Measurements from ENCODE around the gene SLC12A7.

The SLC12A7 gene

GRCh38 chr5:1041225-1042143 lies 70.4 kb downstream of the SLC12A7 start:
- Histone ChIP-seq H3K4me1 (ENCODE audit: control insufficient read depth, insufficient read depth, low read length) (no peaks in the 10 kb centered on the region), H3K9ac (ENCODE audit: low read depth, low read length) (no peak overlapping the region), H3K27ac (ENCODE audit: low read depth, low read length) (no peak overlapping the region), H3K4me3 (ENCODE audit: low read depth, low read length) (no peak overlapping the region), H3K9me3 (ENCODE audit: control insufficient read depth, insufficient read depth, low read length) (peaks cover 23% of the 10 kb centered on the region), H3K27me3 (ENCODE audit: control insufficient read depth, insufficient read depth, low read length) (no peaks in the 10 kb centered on the region), H3K36me3 (ENCODE audit: control insufficient read depth, insufficient read depth, low read length) (no peaks in the 10 kb centered on the region)

DNA sequence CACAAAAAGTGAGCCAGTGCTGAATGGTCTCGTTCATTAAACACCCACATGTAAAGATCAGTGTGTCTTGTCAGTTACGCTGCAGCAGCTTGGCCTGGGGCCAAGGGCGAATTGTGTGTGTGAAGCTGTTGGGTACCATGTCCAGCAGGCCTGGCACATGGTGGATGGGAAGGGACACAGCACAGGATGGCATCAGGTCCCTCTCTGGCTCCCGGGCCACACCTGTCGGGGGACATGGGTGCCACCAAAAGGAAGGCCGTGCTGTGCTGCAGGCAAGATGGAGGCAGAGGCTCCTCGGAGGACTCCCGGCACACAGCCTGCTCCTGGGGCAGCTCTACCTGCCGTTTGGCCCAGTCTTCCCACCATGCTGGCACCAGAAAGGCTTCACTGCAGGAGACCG lies 71.3 kb downstream of the SLC12A7 start:
- Histone ChIP-seq H3K9me3 (ENCODE audit: control insufficient read depth, insufficient read depth, low read length) (peaks cover 23% of the 10 kb centered on the region), H3K36me3 (ENCODE audit: control insufficient read depth, insufficient read depth, low read length) (no peaks in the 10 kb centered on the region), H3K4me1 (ENCODE audit: control insufficient read depth, insufficient read depth, low read length) (no peaks in the 10 kb centered on the region), H3K27me3 (ENCODE audit: control insufficient read depth, insufficient read depth, low read length) (no peaks in the 10 kb centered on the region), H3K9ac (ENCODE audit: low read depth, low read length) (no peak overlapping the region), H3K27ac (ENCODE audit: low read depth, low read length) (no peak overlapping the region), H3K4me3 (ENCODE audit: low read depth, low read length) (no peak overlapping the region)

GRCh38 chr5:1039706-1040260 lies 72.1 kb downstream of the SLC12A7 start:
- Histone ChIP-seq H3K27ac (ENCODE audit: low read depth, low read length) (no peak overlapping the region), H3K4me1 (ENCODE audit: control insufficient read depth, insufficient read depth, low read length) (no peaks in the 10 kb centered on the region), H3K27me3 (ENCODE audit: control insufficient read depth, insufficient read depth, low read length) (no peaks in the 10 kb centered on the region), H3K36me3 (ENCODE audit: control insufficient read depth, insufficient read depth, low read length) (no peaks in the 10 kb centered on the region), H3K9me3 (ENCODE audit: control insufficient read depth, insufficient read depth, low read length) (peaks cover 16% of the 10 kb centered on the region), H3K9ac (ENCODE audit: low read depth, low read length) (no peak overlapping the region), H3K4me3 (ENCODE audit: low read depth, low read length) (no peak overlapping the region)

DNA sequence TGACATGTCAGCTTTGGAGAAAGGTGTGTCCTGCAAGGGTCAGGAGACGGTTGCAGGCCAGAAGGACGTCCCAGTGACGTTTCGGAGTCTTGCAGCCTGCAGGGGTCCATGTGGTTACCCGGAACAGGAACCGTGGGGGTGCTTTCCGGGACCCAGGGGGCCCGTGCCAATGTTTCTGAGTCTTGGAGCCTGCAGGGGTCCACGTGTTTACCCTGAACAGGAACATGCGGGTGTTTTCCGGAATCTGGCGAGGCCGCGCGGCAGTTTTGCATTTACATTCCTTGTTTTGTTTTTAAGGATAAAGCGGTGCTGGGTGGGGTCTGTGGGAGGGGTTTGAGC lies 72.7 kb downstream of the SLC12A7 start:
- Histone ChIP-seq H3K4me1 (ENCODE audit: control insufficient read depth, insufficient read depth, low read length) (no peaks in the 10 kb centered on the region), H3K9me3 (ENCODE audit: control insufficient read depth, insufficient read depth, low read length) (peaks cover 12% of the 10 kb centered on the region), H3K27me3 (ENCODE audit: control insufficient read depth, insufficient read depth, low read length) (no peaks in the 10 kb centered on the region), H3K9ac (ENCODE audit: low read depth, low read length) (no peak overlapping the region), H3K4me3 (ENCODE audit: low read depth, low read length) (no peak overlapping the region), H3K27ac (ENCODE audit: low read depth, low read length) (no peak overlapping the region), H3K36me3 (ENCODE audit: control insufficient read depth, insufficient read depth, low read length) (no peaks in the 10 kb centered on the region)

- Histone ChIP-seq H3K4me1 (ENCODE audit: control insufficient read depth, insufficient read depth, low read length) (no peaks in the 10 kb centered on the region), H3K4me3 (ENCODE audit: low read depth, low read length) (no peak overlapping the region), H3K9me3 (ENCODE audit: control insufficient read depth, insufficient read depth, low read length) (peaks cover 10% of the 10 kb centered on the region), H3K27ac (ENCODE audit: low read depth, low read length) (no peak overlapping the region), H3K27me3 (ENCODE audit: control insufficient read depth, insufficient read depth, low read length) (no peaks in the 10 kb centered on the region), H3K9ac (ENCODE audit: low read depth, low read length) (no peak overlapping the region), H3K36me3 (ENCODE audit: control insufficient read depth, insufficient read depth, low read length) (no peaks in the 10 kb centered on the region)
These were observed 73.2 kb downstream of the SLC12A7 start for GRCh38 chr5:1038417-1039209.

- H3K36me3 ChIP-seq (ENCODE audit: control insufficient read depth, insufficient read depth, low read length) = no peaks in the 10 kb centered on the region
- no peaks in the 10 kb centered on the region for H3K27me3 ChIP-seq (ENCODE audit: control insufficient read depth, insufficient read depth, low read length)
- H3K9me3 ChIP-seq (ENCODE audit: control insufficient read depth, insufficient read depth, low read length) = peaks cover 6% of the 10 kb centered on the region; the same call in 1 of the 2 replicates
- no peak overlapping the region for H3K27ac ChIP-seq (ENCODE audit: low read depth, low read length)
- no peaks in the 10 kb centered on the region for H3K4me1 ChIP-seq (ENCODE audit: control insufficient read depth, insufficient read depth, low read length)
- H3K9ac ChIP-seq (ENCODE audit: low read depth, low read length) = no peak overlapping the region
- H3K4me3 ChIP-seq (ENCODE audit: low read depth, low read length) = no peak overlapping the region
These were observed 74.0 kb downstream of the SLC12A7 start for GRCh38 chr5:1037671-1038416.

GRCh38 chr5:1037123-1037670 lies 74.7 kb downstream of the SLC12A7 start:
- Histone ChIP-seq H3K27me3 (ENCODE audit: control insufficient read depth, insufficient read depth, low read length) (no peaks in the 10 kb centered on the region), H3K36me3 (ENCODE audit: control insufficient read depth, insufficient read depth, low read length) (no peaks in the 10 kb centered on the region), H3K9me3 (ENCODE audit: control insufficient read depth, insufficient read depth, low read length) (peaks cover 6% of the 10 kb centered on the region; the same call in 1 of the 2 replicates), H3K4me1 (ENCODE audit: control insufficient read depth, insufficient read depth, low read length) (no peaks in the 10 kb centered on the region), H3K9ac (ENCODE audit: low read depth, low read length) (no peak overlapping the region), H3K4me3 (ENCODE audit: low read depth, low read length) (no peak overlapping the region), H3K27ac (ENCODE audit: low read depth, low read length) (no peak overlapping the region)

GRCh38 chr5:1036504-1037122 lies 75.2 kb downstream of the SLC12A7 start:
- Histone ChIP-seq H3K4me3 (ENCODE audit: low read depth, low read length) (no peak overlapping the region), H3K4me1 (ENCODE audit: control insufficient read depth, insufficient read depth, low read length) (no peaks in the 10 kb centered on the region), H3K27me3 (ENCODE audit: control insufficient read depth, insufficient read depth, low read length) (no peaks in the 10 kb centered on the region), H3K9ac (ENCODE audit: low read depth, low read length) (no peak overlapping the region), H3K9me3 (ENCODE audit: control insufficient read depth, insufficient read depth, low read length) (peaks cover 6% of the 10 kb centered on the region; the same call in 1 of the 2 replicates), H3K36me3 (ENCODE audit: control insufficient read depth, insufficient read depth, low read length) (no peaks in the 10 kb centered on the region), H3K27ac (ENCODE audit: low read depth, low read length) (no peak overlapping the region)

DNA sequence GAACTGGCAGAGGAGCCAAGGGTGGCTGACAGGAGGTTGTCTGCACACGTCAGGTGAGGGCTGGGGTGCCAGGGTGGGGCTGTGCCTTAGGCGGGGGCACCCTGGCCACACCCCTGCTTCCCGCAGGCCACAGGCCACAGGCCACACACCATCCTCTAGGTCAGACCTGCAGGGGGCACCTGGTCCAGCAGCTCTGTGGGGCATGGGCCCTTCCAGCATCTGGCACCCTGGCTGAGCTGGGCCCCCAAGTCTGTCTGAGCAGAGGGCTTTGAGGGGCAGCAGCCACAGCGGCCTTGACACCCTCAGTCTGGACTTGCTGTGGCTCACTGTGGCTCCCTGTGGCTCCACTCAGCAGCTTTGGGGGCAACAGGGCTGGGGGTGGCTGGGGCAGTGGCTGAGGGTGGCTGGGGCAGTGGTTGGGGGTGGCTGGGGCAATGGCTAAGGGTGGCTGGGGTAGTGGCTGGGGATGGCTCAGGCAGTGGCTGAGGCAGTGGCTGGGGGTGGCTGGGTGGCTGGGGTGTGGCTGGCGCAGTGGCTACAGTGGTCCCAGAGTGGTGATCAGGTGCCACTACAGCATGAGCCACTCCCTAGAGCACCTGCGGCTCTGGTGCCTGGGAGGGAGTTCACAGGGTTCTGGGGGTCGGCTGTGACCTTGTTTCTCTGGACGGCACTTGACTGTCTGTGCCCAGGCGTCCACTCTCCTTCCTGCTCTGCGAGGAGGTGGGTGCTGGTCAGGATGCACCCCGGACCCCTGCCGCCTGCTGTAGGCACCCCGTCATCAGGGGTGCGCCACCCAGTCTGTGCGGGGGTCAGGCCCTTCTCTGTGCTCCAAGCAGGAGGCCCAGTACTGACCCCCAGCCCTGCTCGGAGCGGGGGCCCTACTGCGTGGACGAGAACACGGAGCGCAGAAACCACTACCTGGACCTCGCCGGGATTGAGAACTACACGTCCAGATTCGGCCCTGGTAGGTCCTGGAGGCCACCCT lies 76.2 kb downstream of the SLC12A7 start:
- Histone ChIP-seq H3K27ac (ENCODE audit: low read depth, low read length) (no peak overlapping the region), H3K27me3 (ENCODE audit: control insufficient read depth, insufficient read depth, low read length) (no peaks in the 10 kb centered on the region), H3K4me3 (ENCODE audit: low read depth, low read length) (no peak overlapping the region), H3K4me1 (ENCODE audit: control insufficient read depth, insufficient read depth, low read length) (no peaks in the 10 kb centered on the region), H3K9me3 (ENCODE audit: control insufficient read depth, insufficient read depth, low read length) (peaks cover 6% of the 10 kb centered on the region; the same call in 1 of the 2 replicates), H3K9ac (ENCODE audit: low read depth, low read length) (no peak overlapping the region), H3K36me3 (ENCODE audit: control insufficient read depth, insufficient read depth, low read length) (no peaks in the 10 kb centered on the region)

Data from HUES48 (cell line).